Fibroblast of skin of left quadriceps (primary cell): ENCODE results near the gene SORCS1.

Experiments used
- DNase-seq, 2 experiments: peaks; one replicate each; pipeline ENCODE4 v3.0.0-alpha.2; 2013; ENCODE audit warnings: low read depth in 2 of 2

The SORCS1 gene

GRCh38 chr10:106900016-106900652 lies 264.4 kb downstream of the SORCS1 start:
- no peak for DNase-seq

- DNase-seq: no peak
Observed at GRCh38 chr10:106898446-106898845, 266.1 kb downstream of the SORCS1 start.

GRCh38 chr10:106897719-106898118 lies 266.8 kb downstream of the SORCS1 start:
- no peak for DNase-seq

- no peak for DNase-seq
Observed at GRCh38 chr10:106894692-106895091, 269.8 kb downstream of the SORCS1 start.

GRCh38 chr10:106877574-106877973 lies 286.9 kb downstream of the SORCS1 start:
- no peak for DNase-seq

GRCh38 chr10:106874604-106874889 lies 290.0 kb downstream of the SORCS1 start:
- no peak for DNase-seq

- no peak for DNase-seq
Observed at GRCh38 chr10:106873770-106874603, 290.5 kb downstream of the SORCS1 start.

- no peak for DNase-seq
Observed at GRCh38 chr10:106872176-106872575, 292.3 kb downstream of the SORCS1 start.

GRCh38 chr10:106866244-106866845 lies 298.2 kb downstream of the SORCS1 start:
- DNase-seq: no peak

GRCh38 chr10:106864031-106864430 lies 300.5 kb downstream of the SORCS1 start:
- no peak for DNase-seq

GRCh38 chr10:106863549-106863948 lies 301.0 kb downstream of the SORCS1 start:
- no peak for DNase-seq

- DNase-seq: no peak
Observed at GRCh38 chr10:106859892-106860652, 304.4 kb downstream of the SORCS1 start.

GRCh38 chr10:106857728-106858127 lies 306.8 kb downstream of the SORCS1 start:
- DNase-seq: no peak

GRCh38 chr10:106857213-106857612 lies 307.3 kb downstream of the SORCS1 start:
- no peak for DNase-seq

GRCh38 chr10:106836933-106837663 lies 327.4 kb downstream of the SORCS1 start:
- DNase-seq: peak in 1 of 2 experiments; percentile 7

GRCh38 chr10:106832846-106833245 lies 331.7 kb downstream of the SORCS1 start:
- DNase-seq: no peak

GRCh38 chr10:106830471-106830870 lies 334.0 kb downstream of the SORCS1 start:
- no peak for DNase-seq

- no peak for DNase-seq
Observed at GRCh38 chr10:106830006-106830405, 334.5 kb downstream of the SORCS1 start.

- DNase-seq: no peak
Observed at GRCh38 chr10:106826716-106827115, 337.8 kb downstream of the SORCS1 start.

GRCh38 chr10:106825576-106826364 lies 338.7 kb downstream of the SORCS1 start:
- peak; percentile 7 to 21 for DNase-seq

GRCh38 chr10:106820579-106820978 lies 343.9 kb downstream of the SORCS1 start:
- no peak for DNase-seq
